Stimulated activated CD8-positive, alpha-beta memory T cell treated with anti-CD3 and anti-CD28 coated beads, Interleukin-4, amount 100 ng/mL, for 4 hours (primary cell): Measurements from ENCODE around the gene SYNGR1.

Experiments
- DNase-seq, 2 donors: peaks; one replicate each; pipeline ENCODE4 v3.0.0-alpha.2; 2020; ENCODE audit warnings: low read depth in 2 of 2, low spot score in 1 of 2

SYNGR1 gene, protein sequence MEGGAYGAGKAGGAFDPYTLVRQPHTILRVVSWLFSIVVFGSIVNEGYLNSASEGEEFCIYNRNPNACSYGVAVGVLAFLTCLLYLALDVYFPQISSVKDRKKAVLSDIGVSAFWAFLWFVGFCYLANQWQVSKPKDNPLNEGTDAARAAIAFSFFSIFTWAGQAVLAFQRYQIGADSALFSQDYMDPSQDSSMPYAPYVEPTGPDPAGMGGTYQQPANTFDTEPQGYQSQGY

DNA sequence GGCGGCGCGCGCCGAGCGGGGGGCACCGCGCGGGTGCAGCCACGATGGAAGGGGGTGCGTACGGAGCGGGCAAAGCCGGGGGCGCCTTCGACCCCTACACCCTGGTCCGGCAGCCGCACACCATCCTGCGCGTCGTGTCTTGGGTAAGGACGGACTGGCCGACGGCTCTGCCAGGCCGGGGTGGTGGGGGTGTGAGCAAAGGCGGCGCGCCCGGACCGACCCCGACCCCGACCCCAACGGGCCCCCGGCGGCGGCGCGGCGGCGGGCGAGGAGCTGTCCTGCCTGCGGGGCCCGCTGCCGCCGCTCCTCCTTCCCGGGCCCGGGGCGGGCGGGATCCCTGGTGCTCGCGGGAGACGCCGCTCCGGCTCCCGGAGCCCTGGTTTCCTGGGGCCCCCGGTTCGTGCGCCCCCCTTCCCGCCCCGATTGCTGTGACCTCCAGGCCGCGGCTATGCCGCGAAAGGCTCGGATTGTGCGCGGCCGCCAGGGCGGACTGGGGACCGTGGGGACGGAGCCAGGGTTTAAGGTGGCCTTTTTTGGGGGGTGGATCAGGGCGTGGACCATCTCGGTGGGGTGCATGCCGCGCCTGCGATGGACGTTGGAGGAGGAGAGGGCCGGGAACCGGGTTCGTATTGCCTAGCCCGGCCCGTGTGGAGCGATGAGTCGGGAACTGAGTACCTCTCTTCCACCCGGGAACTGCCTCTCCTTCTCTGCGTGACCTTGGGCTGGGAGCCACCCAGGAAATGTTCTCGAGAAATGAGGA is at the start of gene SYNGR1:
SYNGR1 (plus strand) TSS at position 25 of the 760 bp plus-strand sequence; CDS start at position 45, 20 bp downstream.
- no peak for DNase-seq

DNA sequence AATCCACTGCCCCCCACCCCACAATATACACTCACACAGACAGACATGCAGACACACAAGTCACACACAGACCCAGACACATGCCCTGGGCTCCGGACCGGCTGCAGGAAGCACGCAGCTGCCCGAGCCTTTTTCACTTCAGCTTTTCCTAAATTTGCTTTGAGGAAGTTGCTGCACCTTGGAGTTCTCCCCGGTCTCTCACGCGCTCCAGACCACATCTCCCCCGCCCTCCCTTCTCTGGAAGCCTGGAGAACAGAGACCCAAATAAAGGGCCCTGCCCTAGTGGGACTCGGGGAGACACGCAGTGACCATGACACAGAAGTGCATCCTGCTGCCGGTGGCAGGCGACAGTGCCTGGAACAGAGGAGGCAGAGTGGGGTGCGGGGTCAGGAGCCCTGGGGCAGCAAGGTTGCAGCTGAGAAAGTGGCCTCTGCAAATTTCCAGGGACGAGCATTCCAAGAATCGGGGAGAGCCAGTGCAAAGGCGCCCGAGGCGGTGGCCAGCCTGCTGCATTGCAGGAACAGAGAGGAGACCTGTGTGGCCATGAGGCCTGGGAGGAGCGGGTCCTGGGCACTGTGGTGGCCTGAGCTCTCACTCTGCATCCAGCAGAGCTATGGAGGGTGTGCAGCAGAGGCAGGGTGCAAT is 49.5 kb upstream of the SYNGR1 start:
- DNase-seq: no peak

DNA sequence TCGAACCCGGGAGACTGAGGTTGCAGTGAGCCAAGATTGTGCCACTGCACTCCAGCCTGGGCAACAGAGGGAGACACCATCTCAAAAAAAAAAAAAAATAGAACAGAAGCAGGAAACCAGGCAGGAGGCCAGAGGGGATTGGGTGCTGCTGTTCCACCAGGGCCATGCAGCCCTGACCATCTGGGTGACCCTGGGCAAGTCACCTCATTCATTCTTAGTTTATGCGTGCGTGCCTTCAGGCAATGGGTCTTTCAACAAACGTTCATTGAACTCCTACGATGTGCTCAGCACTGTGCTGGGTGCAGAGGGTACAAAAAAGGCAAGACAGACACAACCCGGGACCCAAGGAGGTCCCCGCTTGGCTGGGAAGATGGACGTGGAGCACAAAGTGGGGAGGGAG is 48.7 kb upstream of the SYNGR1 start:
- no peak for DNase-seq

DNA sequence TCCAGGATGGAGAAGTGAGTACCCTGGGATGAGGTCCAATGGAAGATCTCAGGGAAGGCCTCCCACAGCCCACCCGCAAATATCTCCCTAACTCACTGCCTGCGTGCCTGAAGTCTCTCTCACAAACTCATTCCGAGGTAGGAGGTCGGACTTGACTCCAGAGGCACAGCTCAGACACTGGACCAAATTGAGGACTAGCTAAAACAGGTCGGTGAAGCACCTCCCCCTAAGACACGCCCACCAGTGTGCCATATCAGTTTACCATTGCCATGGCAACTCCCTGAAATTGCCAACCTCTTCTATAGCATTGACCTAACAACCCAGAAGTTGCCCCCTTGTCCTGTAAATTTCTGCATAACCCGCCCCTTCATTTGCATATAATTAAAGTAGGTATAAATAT is 47.9 kb upstream of the SYNGR1 start:
- no peak for DNase-seq

DNA sequence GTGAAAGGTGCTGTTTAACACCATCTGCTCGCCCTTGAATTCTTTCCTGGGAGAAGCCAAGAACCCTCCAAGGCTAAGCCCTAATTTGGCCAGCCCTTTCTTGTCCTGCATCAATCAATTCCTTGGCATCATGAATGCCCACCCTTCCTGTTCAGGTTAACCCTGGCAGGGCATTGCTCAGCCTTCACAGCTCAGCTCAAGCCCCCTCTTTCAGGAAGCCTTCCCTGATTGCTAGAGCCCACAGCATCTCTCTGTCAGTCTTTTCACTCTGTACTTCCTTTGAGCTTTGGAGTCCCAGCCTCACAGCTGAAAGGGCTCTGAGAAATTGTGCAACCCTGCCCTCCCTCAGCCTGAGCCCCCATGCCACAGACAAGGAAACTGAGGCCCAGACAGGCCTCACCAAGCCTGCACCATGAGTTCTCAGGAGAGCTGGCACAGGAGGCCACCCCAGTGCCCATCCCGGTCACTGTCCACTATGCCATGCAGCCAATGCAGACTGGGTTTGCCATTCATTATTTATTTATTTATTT is 47.3 kb upstream of the SYNGR1 start:
- DNase-seq: no peak

DNA sequence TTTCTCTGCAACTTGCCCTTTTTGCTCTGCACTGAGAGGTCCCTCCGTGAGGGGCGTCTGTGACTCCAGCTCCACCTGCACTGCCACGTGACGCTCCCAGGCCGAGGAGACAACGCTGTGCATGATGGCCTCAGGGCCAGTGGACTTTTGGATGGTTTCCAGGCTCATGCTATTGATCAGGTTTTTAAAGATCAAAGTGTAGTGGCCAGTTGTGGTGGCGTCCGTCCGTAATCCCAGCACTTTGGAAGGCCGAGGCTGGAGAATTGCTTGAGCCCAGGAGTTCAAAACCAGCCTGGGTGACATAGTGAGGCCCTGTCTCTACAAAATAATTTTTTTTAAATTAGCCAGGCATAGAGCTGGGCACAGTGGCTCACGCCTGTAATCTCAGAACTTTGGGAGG is 46.4 kb upstream of the SYNGR1 start:
- no peak for DNase-seq

DNA sequence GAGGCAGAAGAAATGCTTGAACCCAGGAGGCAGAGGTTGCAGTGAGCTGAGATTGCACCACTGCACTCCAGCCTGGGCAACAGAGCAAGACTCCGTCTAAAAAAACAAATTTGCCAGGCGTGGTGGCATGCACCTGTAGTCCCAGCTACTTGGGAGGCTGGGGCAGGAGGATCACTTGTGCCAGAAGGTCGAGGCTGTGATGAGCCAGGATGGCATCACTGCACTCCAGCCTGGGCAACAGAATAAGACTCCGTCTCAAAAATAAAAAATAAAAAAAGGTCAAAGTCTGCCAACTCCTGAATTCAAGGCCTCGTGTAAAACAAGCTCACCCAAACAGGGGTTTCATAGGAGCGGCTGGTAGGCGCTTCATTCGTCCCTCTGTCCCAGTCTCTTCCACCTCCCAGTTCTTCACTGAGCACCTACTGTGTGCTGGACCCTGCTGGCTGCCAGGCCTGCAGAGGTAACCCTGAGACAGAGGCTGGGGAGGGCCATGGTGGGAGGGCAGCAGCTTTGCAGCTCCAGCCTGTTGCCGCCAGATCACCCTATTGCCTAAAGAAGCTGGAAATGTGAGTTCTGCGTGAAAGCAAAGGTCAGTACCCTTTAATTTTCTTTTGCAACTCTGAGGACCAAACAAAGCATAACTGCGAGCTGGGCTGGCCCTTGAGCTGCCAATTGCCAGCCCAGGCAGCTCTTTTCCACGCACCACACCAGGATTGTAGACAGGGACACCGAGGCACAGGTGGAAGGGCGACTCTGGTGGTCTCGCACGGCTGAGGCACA is 45.7 kb upstream of the SYNGR1 start:
- no peak for DNase-seq

DNA sequence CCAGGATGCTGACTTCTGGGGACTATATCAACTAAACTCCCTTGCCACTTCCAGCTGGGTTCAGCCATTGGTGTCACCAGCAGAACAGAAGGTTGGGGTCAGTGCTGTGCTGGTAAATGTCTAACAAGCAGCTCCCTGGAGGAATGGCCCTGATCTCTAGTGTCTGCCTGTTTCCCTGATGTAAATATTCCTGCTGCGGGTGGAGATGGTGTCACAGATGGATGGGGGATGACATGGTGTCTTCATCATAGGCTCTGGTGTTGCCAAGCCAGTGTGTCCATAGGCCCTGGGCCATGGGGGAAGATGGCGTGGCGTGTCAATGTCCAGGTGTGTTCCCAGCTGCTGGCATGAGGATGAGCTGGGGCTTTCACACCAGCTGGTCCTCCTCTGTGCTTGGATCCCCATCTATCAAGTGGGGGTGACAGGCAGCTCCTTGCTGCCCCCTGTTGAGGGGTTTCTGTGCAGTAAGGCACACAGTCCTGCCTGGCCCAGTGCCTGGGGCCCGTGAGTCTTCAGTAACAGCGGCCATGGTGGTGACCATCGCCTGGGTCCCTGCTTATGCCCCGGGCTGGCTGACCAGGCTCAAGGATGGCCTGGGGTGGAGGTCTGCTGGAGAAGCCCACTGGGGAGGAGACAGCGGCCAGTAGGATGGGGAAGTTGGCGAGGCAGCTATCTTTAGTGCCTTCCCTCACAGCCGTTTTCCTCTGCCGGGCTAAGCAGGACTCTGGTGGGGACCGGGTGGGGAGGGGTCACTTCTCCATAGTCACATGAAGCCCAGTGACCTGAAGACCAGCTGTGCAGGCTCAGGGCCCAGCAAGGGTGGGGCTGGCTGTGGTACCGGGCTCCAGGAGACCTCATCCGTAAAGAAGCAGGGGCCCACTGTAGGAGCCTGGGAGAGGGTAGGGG is 43.1 kb upstream of the SYNGR1 start:
- peak in 1 of 2 donors; percentile 32 for DNase-seq

DNA sequence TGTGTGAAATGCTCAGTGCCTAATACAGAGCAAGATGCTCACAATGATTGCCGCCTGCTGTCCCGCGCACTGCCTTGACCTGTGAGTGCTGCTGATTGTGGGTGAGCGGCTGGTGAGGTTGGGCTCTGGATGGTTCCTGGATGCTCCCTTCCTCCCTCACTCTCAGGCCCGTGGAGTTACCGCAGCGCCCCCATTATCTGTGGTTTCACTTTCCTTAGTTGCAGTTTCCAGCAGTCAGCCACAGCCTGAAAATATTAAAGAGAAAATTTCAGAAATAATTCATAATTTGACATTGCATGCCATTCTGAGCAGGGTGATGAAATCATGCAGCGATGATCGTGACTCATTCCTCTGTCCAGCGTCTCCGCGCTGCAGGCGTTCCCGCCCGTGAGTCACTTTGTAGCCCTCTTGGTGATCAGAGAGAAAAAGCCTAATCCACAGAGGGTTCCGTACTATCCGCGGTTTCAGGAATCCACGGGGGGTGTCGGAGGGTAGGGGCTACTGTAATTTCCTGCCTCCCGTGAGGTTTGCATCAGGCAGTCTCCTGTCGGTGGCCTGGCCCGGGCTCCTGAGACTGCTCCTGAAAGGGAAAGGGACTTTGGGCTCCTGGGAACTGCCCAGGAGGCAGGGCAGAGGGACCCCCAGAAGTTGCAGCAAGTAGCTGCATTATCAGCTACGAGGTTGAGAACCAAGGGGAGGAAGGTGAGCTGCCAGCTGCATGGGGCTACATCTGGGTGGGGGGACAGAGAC is 41.0 kb upstream of the SYNGR1 start:
- no peak for DNase-seq

DNA sequence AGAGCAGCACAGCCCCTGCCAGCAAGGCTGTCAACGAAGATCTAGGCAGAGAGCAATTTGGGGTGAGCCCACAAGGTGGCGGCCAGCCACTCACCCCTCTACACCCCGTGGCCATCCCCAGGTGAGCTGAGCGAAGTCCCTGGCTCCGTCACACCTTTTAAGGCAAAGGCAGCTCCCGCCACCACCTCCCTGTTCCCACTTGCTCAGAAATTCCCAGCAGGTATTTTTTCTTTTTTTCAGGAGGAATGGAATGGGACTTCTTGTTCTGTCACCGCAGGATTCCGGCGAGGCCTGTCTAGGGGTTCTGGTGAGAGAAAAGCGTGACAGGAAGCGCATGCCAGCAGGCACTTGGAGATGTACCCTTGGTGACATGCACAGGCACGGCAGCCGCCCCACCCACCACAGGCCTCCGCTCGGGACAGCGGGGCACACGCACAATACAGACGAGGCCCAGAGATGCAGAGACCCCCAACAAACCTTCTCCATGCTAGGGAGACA is 40.4 kb upstream of the SYNGR1 start:
- DNase-seq: no peak

DNA sequence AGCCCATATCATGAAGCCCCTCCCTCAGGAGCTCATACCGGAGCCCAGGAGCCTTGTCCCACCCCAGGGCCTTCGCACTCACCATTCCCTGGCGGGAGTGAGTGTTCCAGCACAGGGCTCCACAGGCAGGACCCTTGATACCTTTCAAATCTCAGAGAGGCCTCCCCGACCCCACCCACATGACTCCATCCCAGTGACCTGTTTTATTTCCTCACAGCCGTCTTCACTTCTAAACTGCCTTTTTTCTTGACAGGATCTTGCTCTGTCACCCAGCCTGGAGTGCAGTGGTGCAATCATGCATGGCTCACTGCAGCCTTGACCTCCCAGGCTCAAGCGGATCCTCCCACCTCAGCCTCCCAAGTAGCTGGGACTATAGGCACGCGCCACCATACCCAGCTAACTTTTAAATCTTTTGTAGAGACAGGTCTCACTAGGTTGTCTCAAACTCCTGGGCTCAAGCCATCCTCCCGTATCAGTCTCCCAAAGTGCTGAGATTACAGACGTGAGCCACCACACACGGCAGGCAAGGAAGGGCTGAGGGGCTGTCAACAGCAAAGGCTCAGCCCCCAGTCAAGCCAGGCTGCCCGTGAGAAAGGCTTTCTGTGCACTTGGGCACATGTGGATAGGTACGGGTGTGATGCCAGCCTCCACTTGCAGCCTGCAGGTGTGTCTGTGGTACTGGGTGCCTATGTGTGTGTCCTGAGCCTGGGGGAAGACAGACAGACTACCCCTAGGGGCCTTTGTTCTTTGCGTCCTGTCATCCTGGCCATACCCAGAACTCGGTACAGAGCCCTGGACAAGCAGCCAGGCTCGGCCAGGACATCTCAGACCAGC is 39.7 kb upstream of the SYNGR1 start:
- DNase-seq: no peak

DNA sequence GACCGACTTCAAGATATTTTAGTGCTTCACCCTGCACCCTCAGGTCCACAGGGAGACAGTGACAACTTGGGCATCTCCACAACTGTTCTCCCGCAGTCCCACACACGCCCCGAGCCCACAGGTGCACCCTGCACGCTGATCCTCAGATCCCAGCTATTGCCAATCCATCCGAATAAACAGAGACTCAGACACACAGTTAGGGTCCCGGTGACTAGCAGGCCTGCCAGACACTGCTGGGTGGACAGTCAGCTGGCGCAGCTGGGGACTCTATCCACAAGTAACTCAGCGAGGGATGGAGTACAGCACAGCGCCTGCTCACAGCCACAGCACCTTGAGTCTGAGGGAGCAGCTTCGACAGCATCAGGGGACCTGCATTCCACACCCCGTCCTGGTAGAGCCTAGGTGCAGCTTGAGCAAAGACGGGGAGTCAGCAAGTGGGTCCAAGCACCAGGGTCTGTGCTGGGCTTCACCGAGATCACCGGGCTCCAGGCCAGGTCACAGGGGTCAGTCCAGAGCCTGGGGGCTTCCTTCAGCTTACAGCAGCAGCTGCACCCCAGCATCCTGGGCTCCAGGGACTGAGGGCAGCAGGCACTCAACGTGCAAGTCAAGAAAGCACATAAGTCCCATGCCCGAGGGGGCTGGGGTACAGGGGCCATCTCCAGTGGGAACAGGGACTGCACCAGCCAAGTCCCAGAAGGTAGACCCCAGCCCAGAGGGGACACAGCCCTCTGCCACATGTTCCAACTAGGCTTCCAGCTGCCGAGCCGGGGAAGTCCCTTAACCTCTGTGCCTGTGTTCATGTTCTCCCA is 38.0 kb upstream of the SYNGR1 start:
- no peak for DNase-seq

DNA sequence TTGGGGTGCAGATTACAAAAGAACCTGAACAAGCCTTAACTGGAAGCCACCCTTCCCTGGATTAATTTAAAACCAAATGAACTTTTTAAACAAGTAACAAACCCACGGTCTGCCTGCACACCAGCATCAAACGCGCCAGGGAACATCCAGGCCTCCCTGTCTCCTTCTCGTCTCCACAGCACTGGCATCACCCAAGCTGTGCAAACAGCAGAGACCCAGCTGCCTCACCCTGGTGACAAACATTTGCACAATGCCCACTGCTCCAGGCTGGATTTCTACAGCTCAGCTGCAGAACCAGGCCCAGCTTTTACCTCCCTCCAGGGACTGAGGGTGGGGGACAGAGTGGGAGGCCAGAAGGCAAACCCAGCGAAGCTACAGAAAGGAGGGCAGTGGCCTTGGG is 37.4 kb upstream of the SYNGR1 start:
- DNase-seq: no peak

DNA sequence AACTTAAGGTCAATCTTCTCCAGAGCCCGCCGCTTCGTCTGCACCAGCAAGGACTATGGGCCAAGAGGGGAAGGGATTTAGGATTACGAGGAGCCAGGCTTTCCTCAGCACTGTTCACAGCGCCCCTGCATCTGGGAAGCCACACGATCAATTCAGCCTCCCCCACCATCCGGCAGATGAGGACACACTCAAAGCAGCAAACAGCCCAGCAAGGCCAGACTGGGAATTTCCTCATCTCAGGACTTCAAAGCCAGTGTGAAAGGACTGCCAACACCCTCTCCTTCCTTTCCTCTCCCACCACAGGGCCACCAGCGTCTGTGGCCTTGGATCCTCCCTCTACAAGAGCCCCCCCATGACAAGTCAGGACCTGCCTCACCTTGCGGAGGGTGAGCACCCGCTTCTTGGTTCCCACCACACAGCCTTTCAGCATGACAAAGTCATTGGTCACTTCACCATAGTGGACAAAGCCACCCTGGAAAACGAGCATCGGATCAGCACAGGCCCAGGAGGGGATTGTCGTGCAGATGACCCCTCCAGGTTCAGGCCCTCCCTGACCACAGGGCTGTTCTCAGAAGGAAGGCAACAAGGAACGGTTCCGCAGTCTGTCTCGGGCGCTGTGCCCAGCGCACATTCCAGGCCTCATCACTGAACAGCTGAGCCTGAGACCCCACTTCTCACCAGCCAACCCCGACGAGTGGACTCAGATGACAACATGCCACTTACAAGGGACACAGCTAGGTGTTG is 36.4 kb upstream of the SYNGR1 start:
- DNase-seq: no peak

DNA sequence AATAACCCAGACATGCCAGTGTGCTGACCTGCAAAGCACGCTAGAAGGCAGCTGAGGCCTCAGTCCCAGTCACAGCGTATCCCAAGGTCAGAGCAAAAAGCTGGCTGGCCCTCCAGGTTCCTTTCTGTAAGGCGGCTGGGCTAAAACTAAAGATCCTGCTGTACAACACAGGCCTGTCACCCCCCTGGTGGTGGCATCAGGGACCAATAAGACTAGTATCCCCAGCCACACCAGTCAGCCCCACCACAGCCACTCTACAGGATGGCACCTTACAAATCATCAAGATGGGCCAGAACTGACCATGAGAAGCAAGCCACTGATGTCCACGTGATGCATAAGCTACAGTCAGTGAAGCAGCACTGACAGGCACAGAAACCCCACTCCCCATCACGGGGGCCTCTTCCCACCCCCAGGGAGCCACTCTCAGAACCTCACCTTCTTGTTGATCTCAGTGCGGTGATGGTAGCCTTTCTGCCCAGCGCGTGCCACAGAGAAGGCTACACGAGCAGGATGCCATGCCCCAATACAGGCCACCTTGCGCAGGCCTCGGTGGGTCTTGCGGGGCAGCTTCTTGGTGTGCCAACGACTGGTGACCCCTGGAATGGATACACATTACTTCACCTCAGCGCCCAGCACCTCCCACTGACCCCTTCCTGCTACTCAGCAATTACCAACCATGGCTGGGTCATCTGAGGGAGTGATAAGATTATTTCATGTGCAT is 35.4 kb upstream of the SYNGR1 start:
- DNase-seq: no peak

DNA sequence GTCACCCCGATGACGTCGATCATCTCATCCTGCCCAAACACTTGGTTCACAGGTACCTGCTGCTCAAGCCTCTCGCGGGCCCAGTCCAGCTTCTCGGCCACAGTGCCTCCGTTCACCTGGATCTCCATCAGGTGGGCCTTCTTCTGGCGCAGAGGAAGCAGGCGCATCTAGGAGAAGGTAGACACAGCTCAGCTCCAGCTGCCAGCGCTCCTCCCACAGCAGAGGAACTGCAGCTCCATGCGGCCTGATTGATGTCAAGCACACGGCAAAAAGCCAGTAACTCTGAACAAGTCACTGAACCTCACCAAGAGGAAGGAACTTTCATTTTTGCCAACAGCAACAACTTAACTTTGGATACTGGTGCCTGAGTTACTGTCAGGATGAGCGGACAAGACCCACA is 34.4 kb upstream of the SYNGR1 start:
- DNase-seq: no peak
